Right kidney (tissue), 1 donor: Measurements from ENCODE around the gene PRDM5.
"Not testable (repeated sequence)": the region's sequence is repeated elsewhere in the genome, so short reads cannot be mapped to it uniquely, and the experiment has no call there.

Experiments used
- DNase-seq: peaks from one replicate; pipeline ENCODE4 v3.0.0-alpha.2; 2016

The PRDM5 gene

DNA sequence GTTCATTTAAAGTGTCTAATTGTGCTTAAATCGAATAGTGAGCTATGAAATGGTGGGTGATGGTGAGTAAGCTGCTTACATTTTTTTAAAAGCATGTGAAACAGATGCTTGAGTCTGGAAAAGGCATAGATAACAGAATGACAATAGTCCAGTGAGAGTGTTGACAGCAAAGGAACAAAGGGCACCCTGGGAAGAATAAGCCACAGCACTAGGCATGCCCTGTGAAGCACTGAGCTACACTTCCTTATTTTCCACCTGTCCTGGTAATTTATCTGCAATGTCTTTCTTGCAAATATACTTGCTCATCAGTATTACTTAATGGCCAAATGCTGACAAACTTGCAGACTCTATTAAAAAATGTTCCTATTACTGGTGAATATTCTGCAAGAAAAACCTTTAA lies 168.7 kb downstream of the PRDM5 start:
- no peak for DNase-seq

- DNase-seq = no peak
Measured at GRCh38 chr4:120750152-120750525, 172.4 kb downstream of the PRDM5 start.

DNA sequence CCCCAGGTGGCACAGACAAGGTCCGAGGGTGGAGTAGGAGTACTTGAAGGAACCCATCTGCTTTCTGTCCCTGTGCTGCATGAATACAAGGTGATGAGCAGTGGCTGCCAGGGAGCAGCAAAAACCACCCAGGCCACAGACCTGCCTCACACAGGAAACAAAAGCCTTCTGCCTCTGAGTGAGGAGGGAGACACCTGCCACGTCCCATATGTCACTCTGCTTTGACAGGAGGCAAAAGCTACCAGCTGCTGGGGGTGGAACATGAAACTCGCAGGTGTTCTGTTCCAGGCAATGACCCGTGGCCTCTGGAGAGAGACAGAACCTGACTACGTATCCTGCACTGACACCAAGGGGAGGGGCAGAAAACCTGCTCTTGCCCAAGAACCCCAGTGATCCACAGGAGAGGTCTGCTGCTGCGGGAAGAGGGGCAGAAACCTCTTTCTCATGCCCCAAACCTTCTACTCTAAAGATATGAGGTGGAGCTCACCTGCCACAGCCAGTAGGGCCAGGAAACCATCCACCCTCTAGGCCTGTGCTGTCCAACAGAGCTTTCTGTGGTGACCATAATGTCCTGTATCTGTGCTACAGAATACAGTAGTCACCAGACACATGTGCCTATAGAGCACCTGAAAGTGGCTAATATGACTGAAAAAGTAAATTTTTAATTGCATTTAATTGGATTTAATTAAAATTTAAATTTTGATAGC lies 172.9 kb downstream of the PRDM5 start:
- DNase-seq = no peak

DNA sequence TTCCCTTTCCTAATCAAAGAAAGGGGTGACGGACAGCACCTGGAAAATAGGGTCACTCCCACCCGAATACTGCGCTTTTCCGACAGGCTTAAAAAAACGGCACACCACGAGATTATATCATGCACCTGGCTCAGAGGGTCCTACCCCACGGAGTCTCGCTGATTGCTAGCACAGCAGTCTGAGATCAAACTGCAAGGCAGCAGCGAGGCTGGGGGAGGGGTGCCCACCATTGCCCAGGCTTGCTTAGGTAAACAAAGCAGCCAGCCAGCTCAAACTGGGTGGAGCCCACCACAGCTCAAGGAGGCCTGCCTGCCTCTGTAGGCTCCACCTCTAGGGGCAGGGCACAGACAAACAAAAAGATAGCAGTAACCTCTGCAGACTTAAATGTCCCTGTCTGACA lies 180.9 kb downstream of the PRDM5 start:
- DNase-seq = not testable (repeated sequence)

DNA sequence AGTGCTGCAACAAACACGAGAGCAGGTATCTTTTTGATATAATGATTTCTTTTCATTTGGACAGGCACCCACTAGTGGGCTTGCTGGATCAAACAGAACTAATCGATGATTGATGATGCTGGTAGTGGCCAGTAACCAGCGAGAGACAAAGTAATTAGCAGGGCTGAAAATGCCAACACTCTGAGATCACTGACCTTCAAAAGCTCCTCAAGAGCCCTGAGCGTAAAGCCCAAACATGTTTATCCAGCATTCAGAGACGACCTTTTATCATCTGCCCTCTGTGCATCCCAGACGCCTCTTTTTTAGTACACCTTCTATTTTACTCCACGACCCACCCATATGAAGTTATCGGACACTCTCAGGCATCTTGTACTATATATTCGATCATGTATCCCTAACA lies 186.2 kb downstream of the PRDM5 start:
- no peak for DNase-seq

DNA sequence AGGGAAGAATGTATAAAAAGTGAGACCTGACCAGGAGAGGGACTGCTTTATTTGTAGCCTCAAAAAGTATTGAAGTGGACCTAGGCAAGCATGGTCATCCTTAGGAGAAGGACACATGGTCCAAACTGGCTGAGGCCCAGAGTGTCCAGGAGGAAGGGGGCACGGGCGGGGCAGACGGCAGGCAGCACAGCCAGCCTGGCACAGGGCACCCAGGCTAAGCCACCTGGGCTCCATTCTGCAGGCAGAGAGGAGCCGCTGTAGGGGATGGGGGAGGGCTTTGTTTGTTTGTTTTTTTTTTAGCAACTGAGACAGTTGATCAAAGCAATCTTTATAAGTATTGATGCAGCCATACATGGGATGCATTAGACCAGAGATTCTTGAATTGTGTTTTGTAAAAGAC lies 188.6 kb downstream of the PRDM5 start:
- no peak for DNase-seq

- DNase-seq = no peak
Measured at GRCh38 chr4:120733054-120733453, 189.5 kb downstream of the PRDM5 start.

DNA sequence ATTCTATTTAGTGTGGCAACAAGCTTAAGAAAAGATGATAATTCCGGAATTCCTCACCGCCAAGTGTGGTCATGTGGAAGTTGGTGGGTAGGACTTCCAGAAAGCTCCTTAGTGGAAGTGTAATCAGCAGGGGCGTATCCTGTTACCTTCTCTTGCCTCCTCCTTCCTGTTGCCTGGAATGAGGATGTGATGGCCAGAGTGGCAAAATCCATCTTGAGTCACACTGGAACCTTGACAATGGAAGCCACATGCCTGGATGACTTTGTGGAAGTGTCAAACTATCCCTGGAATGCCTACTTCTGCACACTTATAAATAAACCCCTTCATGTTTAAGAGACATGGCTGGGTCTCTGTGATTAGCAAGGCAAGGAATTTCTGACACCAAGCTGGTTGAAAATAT lies 191.0 kb downstream of the PRDM5 start:
- DNase-seq = no peak

- no peak for DNase-seq
Measured at GRCh38 chr4:120730777-120731320, 191.7 kb downstream of the PRDM5 start.

DNA sequence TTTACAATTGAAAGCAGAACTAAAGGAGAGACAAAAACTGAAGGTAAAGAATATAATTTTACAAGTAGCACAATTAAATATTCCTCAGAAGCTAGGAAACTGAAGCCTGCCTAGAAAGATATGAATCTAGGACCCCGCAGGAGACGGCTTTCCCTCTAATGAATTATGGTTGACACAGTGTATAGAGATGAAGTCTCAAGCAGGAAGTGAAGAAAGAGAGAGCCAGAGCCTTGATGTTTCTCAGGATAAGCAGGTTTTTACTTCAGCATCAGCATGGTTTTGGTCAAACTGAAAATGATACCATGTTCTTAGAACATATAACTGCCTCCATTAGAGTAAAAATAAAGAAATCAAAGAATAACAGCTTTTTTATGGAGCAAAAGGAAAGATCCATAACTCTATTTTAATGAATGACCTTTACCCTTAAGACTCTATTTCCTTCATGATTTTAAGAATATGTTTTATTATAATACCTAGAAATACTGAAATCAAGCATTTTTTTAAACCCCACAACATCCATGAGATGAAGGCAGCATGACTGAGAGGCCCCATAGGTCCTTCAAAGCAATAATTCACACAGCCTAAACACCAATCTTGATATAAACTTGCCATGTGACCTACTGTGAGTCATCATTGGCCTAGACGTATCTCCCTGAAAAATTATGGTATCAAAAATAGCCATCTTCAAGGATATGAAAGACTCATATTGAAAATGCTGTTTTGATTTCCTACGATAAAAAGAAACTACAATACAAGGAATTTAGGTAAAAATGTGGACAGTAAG lies 193.4 kb downstream of the PRDM5 start:
- DNase-seq = no peak

- no peak for DNase-seq
Measured at GRCh38 chr4:120725639-120726580, 196.6 kb downstream of the PRDM5 start.

DNA sequence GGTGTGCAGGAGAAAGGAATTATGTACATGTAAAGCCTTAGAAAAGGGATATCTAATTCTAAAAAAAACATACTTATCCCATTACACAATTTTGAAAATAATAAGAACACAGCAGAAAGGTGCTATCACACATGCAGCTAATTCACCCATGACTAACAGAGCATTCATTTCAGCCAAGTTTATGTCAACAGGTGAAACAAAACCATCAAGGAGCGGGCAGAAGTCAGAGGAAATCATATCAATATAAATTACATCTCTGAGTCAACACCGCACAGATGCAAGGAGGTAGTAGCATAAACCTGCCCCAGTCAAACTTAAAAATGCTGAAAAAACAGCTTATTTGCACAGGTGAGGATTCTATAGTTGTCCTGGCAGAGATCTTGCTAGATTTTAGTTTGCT lies 197.9 kb downstream of the PRDM5 start:
- no peak for DNase-seq

DNA sequence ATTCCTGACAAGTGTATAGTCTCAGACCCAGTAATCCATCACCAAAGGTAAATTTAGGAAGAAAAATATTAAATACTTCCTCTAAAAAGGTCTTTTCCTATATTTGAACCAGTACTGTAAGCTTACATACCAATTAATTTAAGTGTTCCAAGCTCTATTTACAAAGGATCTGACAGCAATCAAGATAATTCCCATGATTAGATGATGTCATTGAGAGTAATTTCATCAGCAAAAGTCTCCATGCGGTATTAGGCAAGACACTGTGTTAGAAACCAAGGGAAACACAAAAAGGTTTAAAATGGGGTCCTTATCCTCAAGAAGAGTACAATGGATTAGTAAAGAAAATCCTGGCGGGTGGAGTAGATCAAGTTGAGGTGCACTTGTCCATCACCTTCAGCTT lies 198.5 kb downstream of the PRDM5 start:
- no peak for DNase-seq

- DNase-seq = no peak
Measured at GRCh38 chr4:120723105-120723504, 199.4 kb downstream of the PRDM5 start.

DNA sequence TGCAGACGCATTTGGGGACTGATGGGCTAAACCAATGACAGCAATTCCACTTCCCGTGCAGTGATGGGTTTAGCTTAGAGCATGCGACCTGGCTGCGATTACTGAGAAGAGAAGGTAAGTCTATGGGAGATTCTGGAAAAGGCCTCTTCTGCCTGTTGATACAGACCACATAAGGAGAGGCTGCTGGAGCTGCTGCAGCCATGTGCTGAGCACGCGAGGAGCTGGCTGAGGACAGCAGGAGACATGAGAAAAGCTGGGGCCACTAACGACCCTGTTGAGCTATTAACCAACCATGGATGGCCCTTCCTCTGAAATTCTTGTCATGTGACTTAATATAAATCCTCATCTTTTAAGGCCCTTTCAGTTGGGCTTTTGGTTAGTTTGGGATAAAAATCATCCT lies 199.9 kb downstream of the PRDM5 start:
- no peak for DNase-seq

DNA sequence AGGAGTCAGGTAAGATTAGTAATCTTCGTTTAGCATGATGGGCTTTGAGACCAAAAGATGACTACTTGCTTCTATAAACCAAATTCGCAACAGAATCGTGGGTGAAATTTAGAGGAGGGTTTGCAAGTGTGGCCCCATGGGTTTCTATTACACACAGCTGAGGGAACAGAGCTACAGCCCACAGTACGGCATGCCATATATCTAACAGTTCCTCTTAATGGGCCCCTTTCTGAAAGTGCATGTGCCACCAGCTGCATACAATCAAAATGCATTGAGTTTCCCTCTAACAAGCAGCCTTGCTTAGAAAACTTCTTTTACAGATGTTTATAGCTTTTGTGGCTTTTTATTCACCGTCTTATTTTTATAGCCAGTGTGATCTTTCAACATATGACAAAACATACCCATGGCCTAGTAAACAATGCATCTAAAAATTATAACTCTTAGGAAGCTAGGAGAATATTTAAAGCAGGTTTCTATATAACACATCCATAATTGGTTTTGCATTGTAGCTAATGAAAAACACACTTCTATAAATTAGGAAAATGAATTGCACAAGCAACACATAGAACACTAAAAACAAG lies 202.1 kb downstream of the PRDM5 start:
- DNase-seq = no peak

DNA sequence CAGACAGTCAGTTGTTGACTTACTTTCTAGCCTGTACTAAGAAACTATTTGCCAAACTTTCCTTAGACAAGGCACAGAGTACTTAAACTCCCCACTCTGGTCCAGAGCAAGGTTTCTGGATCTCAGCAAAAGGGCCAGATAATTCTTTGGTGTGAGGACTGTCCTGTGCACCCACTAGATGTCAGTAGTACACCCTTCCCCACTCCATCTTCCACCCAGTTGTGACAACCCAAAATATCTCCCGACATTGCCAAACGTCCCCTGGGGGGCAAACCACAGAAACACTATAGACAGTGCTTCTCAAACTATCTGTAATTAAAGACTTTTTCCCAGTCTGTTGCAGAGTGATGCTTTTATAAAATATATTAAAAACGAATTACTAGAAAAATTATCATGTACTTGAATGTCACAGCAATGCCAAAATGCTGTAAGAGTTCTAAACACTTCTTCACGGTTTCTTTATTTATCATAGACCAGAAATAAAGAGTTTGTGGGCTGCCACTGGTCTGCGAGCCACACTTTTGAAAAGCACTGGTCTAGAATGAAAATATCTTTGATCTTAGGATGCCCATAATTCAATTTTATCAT lies 203.5 kb downstream of the PRDM5 start:
- DNase-seq = no peak

- no peak for DNase-seq
Measured at GRCh38 chr4:120716346-120716745, 206.2 kb downstream of the PRDM5 start.

- DNase-seq = no peak
Measured at GRCh38 chr4:120714417-120715010, 208.0 kb downstream of the PRDM5 start.

GRCh38 chr4:120709991-120710390 lies 212.5 kb downstream of the PRDM5 start:
- no peak for DNase-seq

DNA sequence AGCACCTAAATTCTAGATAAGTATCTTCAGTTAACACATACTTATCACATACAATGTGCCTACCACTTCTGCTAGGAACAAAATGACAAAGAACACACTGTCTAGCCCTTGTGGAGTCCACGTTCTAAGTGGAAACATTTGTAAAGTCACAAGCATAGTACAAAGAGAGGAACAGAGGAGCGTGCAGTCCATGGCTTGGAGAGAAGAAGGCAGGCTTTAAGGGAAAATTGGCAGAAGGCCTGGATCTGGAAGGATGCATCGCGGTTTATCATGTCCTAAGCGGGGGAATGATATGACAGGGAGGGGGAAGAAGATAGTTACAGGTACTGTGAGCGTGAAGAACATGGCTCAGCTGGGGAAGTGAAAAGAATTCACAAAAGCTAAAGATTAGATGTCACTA lies 218.0 kb downstream of the PRDM5 start:
- no peak for DNase-seq

GRCh38 chr4:120703908-120704307 lies 218.6 kb downstream of the PRDM5 start:
- no peak for DNase-seq
